GM13977 (cell line): Measurements from ENCODE around the gene NRCAM.

Experiments used
- DNase-seq: peaks from one replicate; pipeline ENCODE4 v3.0.0; 2012; ENCODE audit warnings: low spot score
- in situ Hi-C: fragments of 300-500 bp; cut with MboI; formaldehyde crosslinking; loops from one replicate; pipeline ENCODE4 v1.12.0; 2022; ENCODE audit warnings: low sequenced_read_pairs, low pct_unique_long_range_greater_than_20kb, mixed read lengths, inconsistent platforms; ENCODE audit not compliant: unreplicated experiment
- TF ChIP-seq, protein P1 (sequence below): IDR thresholded peaks from 2 replicates; pipeline ENCODE4 v1.5.1; 2012; ENCODE audit warnings: mild to moderate bottlenecking, control low read depth; ENCODE audit not compliant: insufficient read depth; ENCODE audit errors: extremely low read depth, missing control alignments

Gene NRCAM

DNA sequence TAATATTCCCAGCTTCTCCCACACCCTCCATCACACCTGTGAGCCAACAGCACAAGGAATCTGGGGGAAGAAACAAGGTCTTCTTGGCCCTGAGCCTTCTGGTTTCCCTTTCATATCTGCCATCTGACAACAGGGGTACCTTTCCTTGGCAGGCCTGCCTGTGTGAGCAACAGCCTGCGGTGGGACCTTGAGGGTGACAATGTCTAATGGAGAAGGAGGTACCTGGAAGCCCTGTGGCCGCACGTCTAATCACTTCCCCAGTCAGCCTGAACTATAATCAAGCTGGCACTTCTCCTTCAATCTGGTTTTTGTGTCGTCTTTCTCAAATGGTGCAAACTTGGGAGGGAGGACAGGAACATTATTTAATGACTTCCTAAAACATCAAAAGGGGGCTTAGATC lies 41.2 kb downstream of the NRCAM start:
- TF ChIP-seq, protein P1, sequence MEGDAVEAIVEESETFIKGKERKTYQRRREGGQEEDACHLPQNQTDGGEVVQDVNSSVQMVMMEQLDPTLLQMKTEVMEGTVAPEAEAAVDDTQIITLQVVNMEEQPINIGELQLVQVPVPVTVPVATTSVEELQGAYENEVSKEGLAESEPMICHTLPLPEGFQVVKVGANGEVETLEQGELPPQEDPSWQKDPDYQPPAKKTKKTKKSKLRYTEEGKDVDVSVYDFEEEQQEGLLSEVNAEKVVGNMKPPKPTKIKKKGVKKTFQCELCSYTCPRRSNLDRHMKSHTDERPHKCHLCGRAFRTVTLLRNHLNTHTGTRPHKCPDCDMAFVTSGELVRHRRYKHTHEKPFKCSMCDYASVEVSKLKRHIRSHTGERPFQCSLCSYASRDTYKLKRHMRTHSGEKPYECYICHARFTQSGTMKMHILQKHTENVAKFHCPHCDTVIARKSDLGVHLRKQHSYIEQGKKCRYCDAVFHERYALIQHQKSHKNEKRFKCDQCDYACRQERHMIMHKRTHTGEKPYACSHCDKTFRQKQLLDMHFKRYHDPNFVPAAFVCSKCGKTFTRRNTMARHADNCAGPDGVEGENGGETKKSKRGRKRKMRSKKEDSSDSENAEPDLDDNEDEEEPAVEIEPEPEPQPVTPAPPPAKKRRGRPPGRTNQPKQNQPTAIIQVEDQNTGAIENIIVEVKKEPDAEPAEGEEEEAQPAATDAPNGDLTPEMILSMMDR, result no peak
- no peak for DNase-seq
- in situ Hi-C loops, result no loop called here

DNA sequence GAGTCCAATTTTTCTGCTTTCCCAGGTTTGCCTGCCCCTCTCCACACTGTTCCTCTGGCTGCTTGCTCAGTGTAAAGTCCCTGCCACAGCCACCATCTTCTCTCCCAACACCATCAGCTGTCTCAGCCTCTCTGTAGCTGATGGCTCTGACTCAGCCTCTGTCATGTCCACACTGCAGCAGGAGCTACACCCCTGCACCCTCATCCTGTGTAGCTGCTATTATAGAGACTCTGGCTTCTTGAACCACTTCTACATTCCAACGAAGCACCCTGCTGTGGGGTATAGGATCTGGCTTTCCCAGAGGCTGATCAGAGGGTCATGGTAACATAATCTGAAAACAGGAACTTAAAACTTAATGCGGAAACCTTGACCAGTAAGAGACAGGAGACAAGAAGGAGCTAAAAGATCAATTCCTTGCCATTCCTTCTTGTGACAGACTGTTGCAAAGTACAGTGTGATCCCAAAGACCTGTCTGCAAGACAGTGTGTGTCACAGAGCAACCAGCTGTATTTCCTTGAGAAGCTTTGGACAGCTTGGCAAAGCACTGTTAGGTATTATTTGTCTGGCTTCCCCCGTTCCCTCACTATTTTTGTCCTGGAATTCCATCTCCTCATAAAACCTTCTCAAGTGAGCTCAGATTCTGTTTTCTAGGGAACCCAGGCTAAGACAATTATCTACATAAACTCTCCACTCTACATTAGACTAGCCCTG lies 42.3 kb downstream of the NRCAM start:
- no peak for DNase-seq
- in situ Hi-C loops, result no loop called here
- TF ChIP-seq, protein P1, result no peak

DNA sequence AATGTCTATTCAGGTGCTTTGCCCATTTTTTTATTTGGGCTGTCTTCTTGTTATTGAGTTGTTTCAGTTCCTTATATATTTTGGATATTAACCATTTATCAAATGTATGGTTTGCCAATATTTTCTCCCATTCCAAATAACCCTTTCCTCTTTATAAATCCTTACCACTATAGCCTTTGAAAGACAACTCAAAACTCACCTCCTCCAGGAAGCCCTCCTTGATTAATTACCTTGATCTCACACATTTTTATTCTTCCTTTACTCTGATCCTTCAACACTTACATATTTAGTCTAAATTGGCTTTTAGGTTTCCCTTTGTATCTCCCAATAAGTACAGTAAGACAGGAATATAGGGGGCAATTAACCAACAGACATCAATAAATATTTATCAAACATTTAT lies 42.9 kb downstream of the NRCAM start:
- TF ChIP-seq, protein P1, result no peak
- in situ Hi-C loops, result no loop called here
- no peak for DNase-seq

DNA sequence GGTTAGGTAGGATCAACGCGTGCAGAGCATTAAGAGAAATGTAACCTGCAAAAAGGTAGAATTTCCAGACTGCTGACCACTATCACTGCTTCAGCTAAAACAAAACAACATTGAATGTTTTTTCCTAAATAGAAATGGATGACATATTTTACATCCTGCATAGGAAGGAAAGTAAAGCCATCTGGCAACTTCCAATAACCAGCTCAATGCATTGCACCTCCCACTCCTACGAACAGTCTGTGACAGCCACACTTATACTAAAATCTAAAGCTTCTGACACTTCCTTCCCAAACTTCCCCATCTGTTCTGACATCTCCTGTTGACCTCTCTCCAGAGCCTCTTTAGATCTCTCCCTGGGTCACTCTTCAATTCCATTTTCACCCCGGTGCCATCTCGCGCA lies 47.1 kb downstream of the NRCAM start:
- TF ChIP-seq, protein P1, result no peak
- in situ Hi-C loops, result no loop called here
- DNase-seq, result no peak

DNA sequence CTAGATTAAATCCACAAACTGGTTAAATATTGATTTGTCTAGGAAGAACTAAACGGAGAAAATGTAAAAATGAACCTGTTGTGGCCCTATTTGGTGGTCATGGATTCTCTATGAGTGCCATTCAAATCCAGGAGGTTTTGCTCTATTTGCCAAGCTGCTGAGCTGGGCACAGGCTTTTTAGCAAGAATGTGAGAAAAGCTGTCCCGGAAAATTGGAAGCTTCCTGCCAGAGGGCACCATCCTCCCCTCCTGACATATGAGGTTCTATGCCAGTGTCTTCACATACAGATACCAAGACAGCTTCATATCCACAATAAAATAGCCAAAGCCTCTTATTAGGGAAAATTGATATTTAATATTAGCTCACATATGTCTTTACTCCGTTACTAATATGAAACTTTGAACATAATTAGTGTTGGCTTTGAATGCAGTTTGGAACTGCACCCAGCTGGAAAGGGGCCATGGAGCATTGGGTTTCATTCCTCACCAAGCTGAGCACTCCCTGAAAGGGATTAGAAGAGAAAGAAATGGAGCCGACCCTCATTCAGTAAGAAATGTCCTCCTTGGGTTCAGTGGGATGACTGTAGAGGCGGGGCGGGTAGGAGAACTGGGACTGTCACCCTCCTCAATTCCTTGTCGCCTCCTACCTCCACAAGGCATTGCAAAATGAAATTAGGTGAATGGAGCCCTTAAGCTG lies 47.8 kb downstream of the NRCAM start:
- no peak for DNase-seq
- in situ Hi-C loops, result no loop called here
- TF ChIP-seq, protein P1, result no peak

DNA sequence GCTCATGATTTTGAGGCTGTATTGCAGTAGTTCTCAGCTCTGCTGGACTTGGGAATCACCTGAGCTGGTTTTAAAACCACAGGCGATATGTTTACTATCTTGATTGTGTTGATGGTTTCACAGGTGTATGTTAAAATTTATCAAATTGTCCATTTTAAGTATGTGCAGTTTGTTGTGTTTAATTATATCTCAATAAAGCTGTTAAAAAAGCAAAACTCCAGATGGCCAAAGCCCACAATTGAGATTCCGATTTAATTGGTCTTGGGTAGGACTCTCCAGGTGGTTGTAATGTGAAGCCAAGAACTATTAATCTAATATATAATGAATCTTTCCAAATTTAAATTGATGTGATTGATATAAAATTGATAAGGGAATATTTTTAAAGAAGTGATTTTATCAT lies 48.6 kb downstream of the NRCAM start:
- TF ChIP-seq, protein P1, result no peak
- DNase-seq, result no peak
- in situ Hi-C loops, result no loop called here
